Fibroblast of lung (primary cell): ENCODE data around the gene OLA1. TPM values are rescaled to one million over a fixed set of nuclear protein-coding genes. Genes with fewer than 3 reads are reported as not detected.

ENCODE experiments used
- DNase-seq, 2 donors: peaks; one replicate each; pipeline versions ENCODE4 v3.0.0 to v3.0.0-alpha.2; 2010; ENCODE audit warnings: low read depth in 2 of 2
- H2AFZ ChIP-seq: 2 replicates; pipeline ENCODE4 v1.5.1; 2012; ENCODE audit warnings: low read length, control low read depth, inconsistent platforms
- H3K27ac ChIP-seq: 2 replicates; pipeline ENCODE4 v1.5.1; 2011; ENCODE audit warnings: low read length, control low read depth; ENCODE audit not compliant: insufficient read depth
- H3K27me3 ChIP-seq: 2 replicates; pipeline ENCODE4 v1.5.1; 2011; ENCODE audit warnings: mild to moderate bottlenecking, low read length; ENCODE audit not compliant: control insufficient read depth, insufficient read depth
- H3K36me3 ChIP-seq: 2 replicates; pipeline ENCODE4 v1.5.1; 2011; ENCODE audit warnings: low read length; ENCODE audit not compliant: control insufficient read depth, insufficient read depth
- H3K4me1 ChIP-seq: 2 replicates; pipeline ENCODE4 v1.5.1; 2011; ENCODE audit warnings: low read length; ENCODE audit not compliant: control insufficient read depth, insufficient read depth; ENCODE audit errors: extremely low read depth
- H3K4me2 ChIP-seq: 2 replicates; pipeline ENCODE4 v1.5.1; 2011; ENCODE audit warnings: low read length, control low read depth; ENCODE audit not compliant: insufficient read depth; ENCODE audit errors: extremely low read depth
- H3K4me3 ChIP-seq, 4 experiments: fragments of 200-600 bp in 1 of 4; sonication (generic) in 1 of 4; replicated peaks in 1 of 4; 2 replicates each; pipeline ENCODE4 v1.5.1; 2011 to 2016; ENCODE audit warnings: low read length in 4 of 4, low read depth in 3 of 4, mild to moderate bottlenecking in 3 of 4, control low read depth in 2 of 4, inconsistent platforms in 1 of 4, mixed read lengths in 1 of 4; ENCODE audit not compliant: insufficient read depth in 1 of 4; ENCODE audit errors: control extremely low read depth in 1 of 4
- H3K79me2 ChIP-seq: 2 replicates; pipeline ENCODE4 v1.5.1; 2012; ENCODE audit warnings: mild to moderate bottlenecking, low read length, inconsistent platforms; ENCODE audit not compliant: control insufficient read depth, insufficient read depth
- H3K9ac ChIP-seq: 2 replicates; pipeline ENCODE4 v1.5.1; 2011; ENCODE audit warnings: mild to moderate bottlenecking, low read length, control low read depth; ENCODE audit not compliant: insufficient read depth
- H3K9me3 ChIP-seq: 2 replicates; pipeline ENCODE4 v1.5.1; 2012; ENCODE audit warnings: low read depth, low read length; ENCODE audit not compliant: control insufficient read depth, insufficient read depth
- H4K20me1 ChIP-seq: 2 replicates; pipeline ENCODE4 v1.5.1; 2011; ENCODE audit warnings: low read length; ENCODE audit not compliant: control insufficient read depth, insufficient read depth; ENCODE audit errors: extremely low read depth
- EZH2 ChIP-seq: IDR thresholded peaks from 2 replicates; pipeline ENCODE4 v1.5.1; 2012; ENCODE audit warnings: low read length, control low read depth, mild to moderate bottlenecking; ENCODE audit errors: missing control alignments
- polyA plus RNA-seq, 2 donors: library from polyadenylated mRNA; depleted of rRNA in 1 of 2; stranded (reverse) in 1 of 2; unstranded in 1 of 2; fragments of >200 nt; gene quantifications; 2 replicates each; pipeline ENCODE4 v1.2.1, GENCODE V29; 2011 to 2012; ENCODE audit warnings: missing spikeins in 1 of 2
- total RNA-seq: library from RNA; depleted of rRNA; stranded (reverse); fragments of >200 nt; gene quantifications from 2 replicates; pipeline ENCODE4 v1.2.1, GENCODE V29; 2014
- TF ChIP-seq, protein P1 (sequence below), 2 donors: IDR thresholded peaks in 1 of 2; conservative IDR thresholded peaks in 1 of 2; 1 replicate in 1 of 2; 2 replicates in 1 of 2; pipeline ENCODE4 v1.5.1; 2011 to 2012; ENCODE audit warnings: low read length in 2 of 2, control low read depth in 1 of 2, inconsistent platforms in 1 of 2, low read depth in 1 of 2, mild to moderate bottlenecking in 1 of 2

The OLA1 gene
- total and polyA plus RNA-seq, 2 donors (not counting 1 experiment from before 2014, with no cell fraction given), result 74.3 to 91.4 TPM

DNA sequence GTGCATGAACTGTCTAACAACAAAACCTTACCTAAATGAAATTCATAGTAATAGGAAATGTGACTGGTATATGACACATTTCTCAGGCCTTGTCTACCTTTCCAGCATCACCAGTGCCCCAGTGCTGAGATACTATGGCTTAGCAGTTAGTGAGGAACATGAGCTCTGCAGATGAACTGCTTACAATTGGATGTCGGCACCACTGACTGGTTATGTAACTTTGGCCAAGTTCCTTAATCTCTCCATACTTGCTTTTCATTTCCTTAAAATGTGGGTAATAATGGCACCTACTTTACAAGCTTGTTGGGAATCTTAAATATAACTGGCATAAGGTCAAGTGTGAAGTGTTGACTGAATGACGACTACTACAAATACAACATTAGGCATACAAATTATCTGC is 136.3 kb downstream of the OLA1 start:
- no peak for DNase-seq
- H3K4me1 ChIP-seq, result no peaks in the 10 kb centered on the region
- H3K9ac ChIP-seq, result no peak overlapping the region
- H3K4me3 ChIP-seq, result no peak overlapping the region
- no peaks in the 10 kb centered on the region for H4K20me1 ChIP-seq
- H2AFZ ChIP-seq, result no peak overlapping the region
- TF ChIP-seq, protein P1, sequence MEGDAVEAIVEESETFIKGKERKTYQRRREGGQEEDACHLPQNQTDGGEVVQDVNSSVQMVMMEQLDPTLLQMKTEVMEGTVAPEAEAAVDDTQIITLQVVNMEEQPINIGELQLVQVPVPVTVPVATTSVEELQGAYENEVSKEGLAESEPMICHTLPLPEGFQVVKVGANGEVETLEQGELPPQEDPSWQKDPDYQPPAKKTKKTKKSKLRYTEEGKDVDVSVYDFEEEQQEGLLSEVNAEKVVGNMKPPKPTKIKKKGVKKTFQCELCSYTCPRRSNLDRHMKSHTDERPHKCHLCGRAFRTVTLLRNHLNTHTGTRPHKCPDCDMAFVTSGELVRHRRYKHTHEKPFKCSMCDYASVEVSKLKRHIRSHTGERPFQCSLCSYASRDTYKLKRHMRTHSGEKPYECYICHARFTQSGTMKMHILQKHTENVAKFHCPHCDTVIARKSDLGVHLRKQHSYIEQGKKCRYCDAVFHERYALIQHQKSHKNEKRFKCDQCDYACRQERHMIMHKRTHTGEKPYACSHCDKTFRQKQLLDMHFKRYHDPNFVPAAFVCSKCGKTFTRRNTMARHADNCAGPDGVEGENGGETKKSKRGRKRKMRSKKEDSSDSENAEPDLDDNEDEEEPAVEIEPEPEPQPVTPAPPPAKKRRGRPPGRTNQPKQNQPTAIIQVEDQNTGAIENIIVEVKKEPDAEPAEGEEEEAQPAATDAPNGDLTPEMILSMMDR (conservative IDR thresholded peaks at IDR 0.05 in 1 of 2, IDR thresholded peaks at IDR 0.05 in 1 of 2; ENCODE audit: low read depth in 1 of 2, low read length in 2 of 2), result no peak
- no peak for TF ChIP-seq EZH2
- no peaks in the 10 kb centered on the region for H3K27me3 ChIP-seq
- no peak overlapping the region for H3K4me2 ChIP-seq
- no peaks in the 10 kb centered on the region for H3K36me3 ChIP-seq
- no peaks in the 10 kb centered on the region for H3K9me3 ChIP-seq
- H3K79me2 ChIP-seq, result no peaks in the 10 kb centered on the region
- H3K27ac ChIP-seq, result no peak overlapping the region

GRCh38 chr2:174108579-174108978 is 139.8 kb downstream of the OLA1 start:
- DNase-seq, result no peak
- no peak overlapping the region for H2AFZ ChIP-seq
- H3K36me3 ChIP-seq, result no peaks in the 10 kb centered on the region
- H3K9ac ChIP-seq, result no peak overlapping the region
- H3K27ac ChIP-seq, result no peak overlapping the region
- H4K20me1 ChIP-seq, result no peaks in the 10 kb centered on the region
- no peak overlapping the region for H3K4me2 ChIP-seq
- no peaks in the 10 kb centered on the region for H3K4me1 ChIP-seq
- H3K9me3 ChIP-seq, result no peaks in the 10 kb centered on the region
- TF ChIP-seq, protein P1 (conservative IDR thresholded peaks at IDR 0.05 in 1 of 2, IDR thresholded peaks at IDR 0.05 in 1 of 2; ENCODE audit: low read depth in 1 of 2, low read length in 2 of 2), result no peak
- no peak for TF ChIP-seq EZH2
- H3K4me3 ChIP-seq, result no peak overlapping the region
- no peaks in the 10 kb centered on the region for H3K79me2 ChIP-seq
- H3K27me3 ChIP-seq, result no peaks in the 10 kb centered on the region

DNA sequence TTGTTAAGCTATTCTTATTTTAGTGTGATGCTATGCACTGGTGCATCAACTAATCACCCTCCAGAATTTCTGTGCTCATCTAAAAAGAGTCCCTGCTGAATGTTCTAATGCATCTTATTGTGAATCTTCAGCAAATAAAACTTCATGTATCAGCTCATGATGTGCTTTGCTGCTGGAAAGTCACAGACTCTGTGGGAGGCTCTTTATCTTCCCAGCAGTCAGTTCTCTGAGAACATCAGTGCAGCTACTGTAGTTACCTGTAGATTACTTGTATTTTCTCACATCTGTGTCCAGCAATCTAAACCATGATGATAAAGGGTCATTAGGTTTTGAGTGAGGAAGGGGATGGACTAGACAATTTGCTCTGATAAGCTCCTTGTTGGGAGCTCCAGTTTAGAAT is 141.6 kb downstream of the OLA1 start:
- Histone ChIP-seq H3K27me3 (no peaks in the 10 kb centered on the region), H3K4me3 (no peak overlapping the region), H3K36me3 (no peaks in the 10 kb centered on the region), H3K79me2 (no peaks in the 10 kb centered on the region), H3K4me1 (no peaks in the 10 kb centered on the region), H3K27ac (no peak overlapping the region), H2AFZ (no peak overlapping the region), H4K20me1 (no peaks in the 10 kb centered on the region), H3K4me2 (no peak overlapping the region), H3K9ac (no peak overlapping the region), H3K9me3 (no peaks in the 10 kb centered on the region)
- DNase-seq, result no peak
- TF ChIP-seq, protein P1 (conservative IDR thresholded peaks at IDR 0.05 in 1 of 2, IDR thresholded peaks at IDR 0.05 in 1 of 2; ENCODE audit: low read depth in 1 of 2, low read length in 2 of 2), result no peak
- no peak for TF ChIP-seq EZH2
